HepG2 (cell line): ENCODE measurements around the gene PLGRKT. TPM values are rescaled to one million over a fixed set of nuclear protein-coding genes. Genes with fewer than 3 reads are reported as not detected.

Source experiments
- AGO2 ChIP-seq: fragments of 200-400 bp; formaldehyde crosslinking; optimal IDR thresholded peaks from 2 replicates; pipeline ENCODE3; 2017; ENCODE audit warnings: mild to moderate bottlenecking, low read depth, low read length, moderate library complexity
- BORCS8-MEF2B ChIP-seq: sonication (generic); formaldehyde crosslinking; IDR thresholded peaks from 2 replicates; pipeline ENCODE4 v1.8.0; 2022; ENCODE audit warnings: mild to moderate bottlenecking, missing genetic modification reagents
- CC2D1A ChIP-seq: sonication (generic); formaldehyde crosslinking; IDR thresholded peaks from 2 replicates; pipeline ENCODE4 v1.8.1; 2023; ENCODE audit warnings: mild to moderate bottlenecking, missing genetic modification reagents
- HNF4G ChIP-seq, 2 experiments: sonication (generic) in 1 of 2; formaldehyde crosslinking in 1 of 2; IDR thresholded peaks; 2 replicates each; pipeline versions ENCODE4 v1.4.0 to v1.6.1; 2011 to 2020; ENCODE audit warnings: borderline replicate concordance in 2 of 2, low read depth in 2 of 2, mild to moderate bottlenecking in 2 of 2, low read length in 1 of 2, missing genetic modification reagents in 1 of 2, moderate library complexity in 1 of 2
- HOXA3 ChIP-seq: sonication (generic); formaldehyde crosslinking; IDR thresholded peaks from 2 replicates; pipeline ENCODE4 v1.5.0; 2020; ENCODE audit warnings: missing genetic modification reagents
- ISX ChIP-seq: sonication (generic); formaldehyde crosslinking; conservative IDR thresholded peaks from 2 replicates; pipeline ENCODE4 v1.5.0; 2020; ENCODE audit warnings: missing genetic modification reagents
- NR2F6 ChIP-seq, 2 experiments: IDR thresholded peaks; 2 replicates each; pipeline ENCODE4 v1.6.1; 2016; ENCODE audit warnings: antibody characterized with exemption in 1 of 2, mild to moderate bottlenecking in 1 of 2
- RBM39 ChIP-seq: fragments of 200-400 bp; formaldehyde crosslinking; IDR thresholded peaks from one replicate; pipeline ENCODE4 v1.6.1; 2018; ENCODE audit warnings: antibody characterized with exemption, mild to moderate bottlenecking, low read depth, low read length; ENCODE audit not compliant: poor library complexity, severe bottlenecking
- REXO4 ChIP-seq: sonication (generic); formaldehyde crosslinking; IDR thresholded peaks from 2 replicates; pipeline ENCODE4 v1.8.0; 2022; ENCODE audit warnings: missing genetic modification reagents, mild to moderate bottlenecking, borderline replicate concordance
- SMAD3 ChIP-seq: sonication (generic); formaldehyde crosslinking; IDR thresholded peaks from 2 replicates; pipeline ENCODE4 v1.4.0; 2020; ENCODE audit warnings: missing genetic modification reagents
- SMARCE1 ChIP-seq: fragments of 450-650 bp; IDR thresholded peaks from 2 replicates; pipeline ENCODE4 v1.6.1; 2017; ENCODE audit warnings: borderline replicate concordance
- YEATS2 ChIP-seq: sonication (generic); formaldehyde crosslinking; IDR thresholded peaks from 2 replicates; pipeline ENCODE4 v1.4.0; 2020; ENCODE audit warnings: missing genetic modification reagents, borderline replicate concordance
- ZHX2 ChIP-seq, 2 experiments: sonication (generic) in 1 of 2; formaldehyde crosslinking in 1 of 2; IDR thresholded peaks; 2 replicates each; pipeline versions ENCODE4 v1.6.1 to v1.9.0; 2014 to 2022; ENCODE audit warnings: antibody characterized with exemption in 1 of 2, borderline replicate concordance in 1 of 2, inconsistent platforms in 1 of 2, low read depth in 1 of 2, missing genetic modification reagents in 1 of 2
- ZNF160 ChIP-seq: sonication (generic); formaldehyde crosslinking; IDR thresholded peaks from 2 replicates; pipeline ENCODE4 v1.8.0; 2022; ENCODE audit warnings: mild to moderate bottlenecking, inconsistent platforms, missing genetic modification reagents
- ZNF205 ChIP-seq: IDR thresholded peaks from 2 replicates; pipeline ENCODE4 v1.6.1; 2018; ENCODE audit warnings: missing biosample characterization, missing genetic modification reagents
- ZNF44 ChIP-seq: sonication (generic); formaldehyde crosslinking; IDR thresholded peaks from 2 replicates; pipeline ENCODE4 v1.5.1; 2020; ENCODE audit warnings: mild to moderate bottlenecking, missing genetic modification reagents
- ZNF513 ChIP-seq: sonication (generic); formaldehyde crosslinking; conservative IDR thresholded peaks from 2 replicates; pipeline ENCODE4 v1.5.0; 2020; ENCODE audit warnings: missing genetic modification reagents
- ZNF572 ChIP-seq: sonication (generic); formaldehyde crosslinking; IDR thresholded peaks from 2 replicates; pipeline ENCODE4 v1.5.1; 2020; ENCODE audit warnings: mild to moderate bottlenecking, missing genetic modification reagents
- ZNF709 ChIP-seq: sonication (generic); formaldehyde crosslinking; IDR thresholded peaks from 2 replicates; pipeline ENCODE4 v1.5.0; 2020; ENCODE audit warnings: mild to moderate bottlenecking, missing genetic modification reagents
- ZNF724P ChIP-seq: sonication (generic); formaldehyde crosslinking; IDR thresholded peaks from 2 replicates; pipeline ENCODE4 v1.8.0; 2022; ENCODE audit warnings: missing genetic modification reagents, borderline replicate concordance
- ZNF773 ChIP-seq: sonication (generic); formaldehyde crosslinking; IDR thresholded peaks from 2 replicates; pipeline ENCODE4 v1.4.0; 2020; ENCODE audit warnings: missing genetic modification reagents, borderline replicate concordance
- polyA plus RNA-seq, 8 experiments: library from polyadenylated mRNA; depleted of rRNA in 3 of 8; stranded (reverse) in 7 of 8; unstranded in 1 of 8; fragments of >200 nt; fragmentation: Illumina TruSeq in 4 of 8; extraction: Trizol in 4 of 8; gene quantifications; 2 replicates each; pipeline versions ENCODE4 v1.2.1 to v1.2.3, GENCODE V29; 2011 to 2016; ENCODE audit warnings: low read depth in 4 of 8, missing spikeins in 1 of 8, mixed read lengths in 1 of 8; ENCODE audit not compliant: insufficient read depth in 1 of 8
- total RNA-seq, 5 experiments: library from RNA; depleted of rRNA; stranded (reverse); fragments of >200 nt; fragmentation: Illumina TruSeq; extraction: Trizol; gene quantifications; 2 replicates each; pipeline ENCODE4 v1.2.3, GENCODE V29; 2016; ENCODE audit warnings: low read depth in 1 of 5

PLGRKT gene
- total and polyA plus RNA-seq, 2 of the 13 experiments (the other 11 are each of a cell fraction or from before 2014, with no cell fraction given), result 5.0 to 15.8 TPM

- TF ChIP-seq ZHX2 (IDR thresholded peaks at IDR 0.05; ENCODE audit: low read depth) (no peak), ZHX2 (CRISPR knock-in tag; IDR thresholded peaks at IDR 0.05; ENCODE audit: borderline replicate concordance) (peak; percentile 81; the same call in 1 of the 2 replicates), REXO4 (no peak), CC2D1A (CRISPR knock-in tag) (no peak), HNF4G (IDR thresholded peaks at IDR 0.05; ENCODE audit: borderline replicate concordance, low read depth, low read length) (no peak), HNF4G (CRISPR knock-in tag; IDR thresholded peaks at IDR 0.05; ENCODE audit: borderline replicate concordance, low read depth) (no peak), ZNF205 (CRISPR knock-in tag) (no peak), AGO2 (peak; percentile 45), ZNF160 (peak; percentile 92), HOXA3 (peak; percentile 78; the same call in 1 of the 2 replicates), NR2F6 (IDR thresholded peaks at IDR 0.05) (peak; percentile 66; the same call in 1 of the 2 replicates), NR2F6 (CRISPR knock-in tag; IDR thresholded peaks at IDR 0.05) (peak; percentile 65), SMARCE1 (no peak), RBM39 (peak; percentile 82), ZNF724P (CRISPR knock-in tag) (peak; percentile 57; the same call in 1 of the 2 replicates), ZNF572 (CRISPR knock-in tag) (no peak), ZNF773 (CRISPR knock-in tag) (no peak), ZNF709 (CRISPR knock-in tag) (0 out of 2 replicates have a peak, but pooled peaks have one; percentile 56), ZNF44 (CRISPR knock-in tag) (no peak), ISX (no peak), BORCS8-MEF2B (CRISPR knock-in tag) (peak; percentile 84; the same call in 1 of the 2 replicates), SMAD3 (CRISPR knock-in tag) (peak; percentile 19; the same call in 1 of the 2 replicates), ZNF513 (CRISPR knock-in tag) (no peak), YEATS2 (CRISPR knock-in tag) (peak; percentile 87)
Observed at GRCh38 chr9:5437254-5438216, at the start of gene PLGRKT (continued).
